Stimulated activated CD4-positive, alpha-beta T cell treated with anti-CD3 and anti-CD28 coated beads, Interleukin-4, amount 100 ng/mL, for 1 hour (primary cell): Measurements from ENCODE around the gene IRF2.
"Not testable (repeated sequence)": the region's sequence is repeated elsewhere in the genome, so short reads cannot be mapped to it uniquely, and the experiment has no call there.

ENCODE experiments used
- DNase-seq: peaks from one replicate; pipeline ENCODE4 v3.0.0-alpha.2; 2020

IRF2 gene

GRCh38 chr4:184386271-184386781 is 88.0 kb downstream of the IRF2 start:
- no peak for DNase-seq

GRCh38 chr4:184385705-184386141 is 88.6 kb downstream of the IRF2 start:
- DNase-seq: no peak

- no peak for DNase-seq
Observed at GRCh38 chr4:184384810-184385557, 89.4 kb downstream of the IRF2 start.

- no peak for DNase-seq
Observed at GRCh38 chr4:184384056-184384809, 90.1 kb downstream of the IRF2 start.

GRCh38 chr4:184383497-184384055 is 90.8 kb downstream of the IRF2 start:
- no peak for DNase-seq

- no peak for DNase-seq
Observed at GRCh38 chr4:184382189-184382846, 92.0 kb downstream of the IRF2 start.

- no peak for DNase-seq
Observed at GRCh38 chr4:184380707-184381106, 93.6 kb downstream of the IRF2 start.

- not testable (repeated sequence) for DNase-seq
Observed at GRCh38 chr4:184380214-184380613, 94.1 kb downstream of the IRF2 start.

- no peak for DNase-seq
Observed at GRCh38 chr4:184376923-184377322, 97.4 kb downstream of the IRF2 start.

- DNase-seq: no peak
Observed at GRCh38 chr4:184376126-184376838, 98.1 kb downstream of the IRF2 start.

- not testable (repeated sequence) for DNase-seq
Observed at GRCh38 chr4:184375623-184376022, 98.7 kb downstream of the IRF2 start.

- DNase-seq: no peak
Observed at GRCh38 chr4:184375027-184375426, 99.3 kb downstream of the IRF2 start.

- no peak for DNase-seq
Observed at GRCh38 chr4:184373886-184374405, 100.4 kb downstream of the IRF2 start.

- no peak for DNase-seq
Observed at GRCh38 chr4:184371390-184371787, 103.0 kb downstream of the IRF2 start.

- no peak for DNase-seq
Observed at GRCh38 chr4:184370711-184371389, 103.5 kb downstream of the IRF2 start.

- no peak for DNase-seq
Observed at GRCh38 chr4:184369871-184370270, 104.5 kb downstream of the IRF2 start.

GRCh38 chr4:184368731-184369130 is 105.6 kb downstream of the IRF2 start:
- no peak for DNase-seq

- no peak for DNase-seq
Observed at GRCh38 chr4:184368290-184368689, 106.1 kb downstream of the IRF2 start.

GRCh38 chr4:184364100-184364921 is 110.0 kb downstream of the IRF2 start:
- no peak for DNase-seq

GRCh38 chr4:184363258-184363657 is 111.1 kb downstream of the IRF2 start:
- DNase-seq: no peak

GRCh38 chr4:184362396-184362795 is 112.0 kb downstream of the IRF2 start:
- no peak for DNase-seq
